HepG2 (cell line): ENCODE data around the gene IKBKE. TPM values are rescaled to one million over a fixed set of nuclear protein-coding genes. Genes with fewer than 3 reads are reported as not detected.

ENCODE experiments used
- ADNP ChIP-seq: sonication (generic); formaldehyde crosslinking; IDR thresholded peaks from 2 replicates; pipeline ENCODE4 v1.4.0; 2020; ENCODE audit warnings: missing genetic modification reagents
- GATAD2A ChIP-seq: IDR thresholded peaks from 2 replicates; pipeline ENCODE4 v1.6.1; 2016
- KLF15 ChIP-seq: sonication (generic); formaldehyde crosslinking; IDR thresholded peaks from 2 replicates; pipeline ENCODE4 v1.8.1; 2023; ENCODE audit warnings: borderline replicate concordance, mild to moderate bottlenecking, inconsistent platforms, missing genetic modification reagents, mixed read lengths
- REST ChIP-seq, 2 experiments: IDR thresholded peaks; 2 replicates each; pipeline ENCODE4 v1.6.1; 2011 to 2012; ENCODE audit warnings: low read length in 2 of 2, borderline replicate concordance in 1 of 2, low read depth in 1 of 2, mild to moderate bottlenecking in 1 of 2, moderate library complexity in 1 of 2
- TAF1 ChIP-seq: sonication (generic); formaldehyde crosslinking; IDR thresholded peaks from 2 replicates; pipeline ENCODE4 v1.4.0; 2020; ENCODE audit warnings: missing genetic modification reagents
- polyA plus RNA-seq, 8 experiments: library from polyadenylated mRNA; depleted of rRNA in 3 of 8; stranded (reverse) in 7 of 8; unstranded in 1 of 8; fragments of >200 nt; fragmentation: Illumina TruSeq in 4 of 8; extraction: Trizol in 4 of 8; gene quantifications; 2 replicates each; pipeline versions ENCODE4 v1.2.1 to v1.2.3, GENCODE V29; 2011 to 2016; ENCODE audit warnings: low read depth in 4 of 8, missing spikeins in 1 of 8, mixed read lengths in 1 of 8; ENCODE audit not compliant: insufficient read depth in 1 of 8
- total RNA-seq, 5 experiments: library from RNA; depleted of rRNA; stranded (reverse); fragments of >200 nt; fragmentation: Illumina TruSeq; extraction: Trizol; gene quantifications; 2 replicates each; pipeline ENCODE4 v1.2.3, GENCODE V29; 2016; ENCODE audit warnings: low read depth in 1 of 5
- TF ChIP-seq, protein P1 (sequence below), 2 experiments: sonication (generic) in 1 of 2; formaldehyde crosslinking in 1 of 2; IDR thresholded peaks; 2 replicates each; pipeline versions ENCODE4 v1.4.0 to v1.6.1; 2016 to 2020; ENCODE audit warnings: borderline replicate concordance in 1 of 2, low read depth in 1 of 2, mild to moderate bottlenecking in 1 of 2, missing genetic modification reagents in 1 of 2
- TF ChIP-seq, protein P2 (sequence below): sonication (generic); formaldehyde crosslinking; IDR thresholded peaks from 2 replicates; pipeline ENCODE4 v1.9.0; 2021; ENCODE audit warnings: missing genetic modification reagents, borderline replicate concordance
- TF ChIP-seq, protein P3 (sequence below): sonication (generic); formaldehyde crosslinking; IDR thresholded peaks from 2 replicates; pipeline ENCODE4 v1.8.0; 2022; ENCODE audit warnings: missing genetic modification reagents, mild to moderate bottlenecking, moderate library complexity, borderline replicate concordance
- TF ChIP-seq, protein P4 (sequence below): sonication (generic); formaldehyde crosslinking; IDR thresholded peaks from 2 replicates; pipeline ENCODE4 v1.5.0; 2020; ENCODE audit warnings: mild to moderate bottlenecking, missing genetic modification reagents
- TF ChIP-seq, protein P5 (sequence below), 2 experiments: sonication (generic) in 1 of 2; formaldehyde crosslinking in 1 of 2; IDR thresholded peaks; 2 replicates each; pipeline versions ENCODE4 v1.4.0 to v1.6.1; 2018 to 2020; ENCODE audit warnings: missing genetic modification reagents in 2 of 2, borderline replicate concordance in 1 of 2, low read depth in 1 of 2, mild to moderate bottlenecking in 1 of 2, missing biosample characterization in 1 of 2

The IKBKE gene
- total and polyA plus RNA-seq, 2 of the 13 experiments (the other 11 are each of a cell fraction or from before 2014, with no cell fraction given) = 4.5 to 5.8 TPM

DNA sequence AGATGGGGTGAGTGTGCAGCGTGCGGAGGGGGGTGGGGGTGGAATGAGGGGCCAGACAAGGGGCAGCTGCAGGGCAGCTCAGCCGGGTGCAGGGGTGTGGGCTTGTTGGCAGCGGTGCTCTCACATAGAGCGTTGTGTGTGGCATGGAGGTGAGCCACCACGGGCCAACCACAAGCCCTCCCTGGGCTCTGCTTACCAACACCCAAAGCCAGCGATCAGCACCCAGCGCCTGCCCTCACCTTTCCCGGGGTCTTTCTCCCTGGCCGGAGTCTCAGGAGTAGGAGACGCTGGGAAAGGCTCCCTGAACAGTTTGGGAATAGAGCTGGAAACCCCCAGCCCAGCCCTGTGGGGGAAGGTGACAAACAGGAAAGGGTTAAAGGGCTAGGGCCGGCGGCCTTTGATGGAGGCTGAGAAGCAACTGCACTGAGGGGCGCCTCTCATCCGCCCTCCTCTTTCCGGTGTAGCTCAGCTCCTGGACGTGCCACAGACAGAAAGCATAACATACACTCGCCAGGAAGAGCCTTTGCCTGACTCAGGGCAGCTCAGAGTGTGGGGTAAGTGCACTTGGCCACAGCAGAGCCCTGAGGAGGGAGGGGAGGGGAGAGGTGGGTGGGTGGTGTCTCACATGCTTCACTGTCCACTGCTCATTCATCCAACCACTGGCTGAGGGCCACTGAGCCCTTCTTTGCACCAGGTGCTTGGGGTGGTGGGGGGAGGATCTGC, 577 bp downstream of the IKBKE start (continued):
- TF ChIP-seq, protein P1, sequence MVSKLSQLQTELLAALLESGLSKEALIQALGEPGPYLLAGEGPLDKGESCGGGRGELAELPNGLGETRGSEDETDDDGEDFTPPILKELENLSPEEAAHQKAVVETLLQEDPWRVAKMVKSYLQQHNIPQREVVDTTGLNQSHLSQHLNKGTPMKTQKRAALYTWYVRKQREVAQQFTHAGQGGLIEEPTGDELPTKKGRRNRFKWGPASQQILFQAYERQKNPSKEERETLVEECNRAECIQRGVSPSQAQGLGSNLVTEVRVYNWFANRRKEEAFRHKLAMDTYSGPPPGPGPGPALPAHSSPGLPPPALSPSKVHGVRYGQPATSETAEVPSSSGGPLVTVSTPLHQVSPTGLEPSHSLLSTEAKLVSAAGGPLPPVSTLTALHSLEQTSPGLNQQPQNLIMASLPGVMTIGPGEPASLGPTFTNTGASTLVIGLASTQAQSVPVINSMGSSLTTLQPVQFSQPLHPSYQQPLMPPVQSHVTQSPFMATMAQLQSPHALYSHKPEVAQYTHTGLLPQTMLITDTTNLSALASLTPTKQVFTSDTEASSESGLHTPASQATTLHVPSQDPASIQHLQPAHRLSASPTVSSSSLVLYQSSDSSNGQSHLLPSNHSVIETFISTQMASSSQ (IDR thresholded peaks at IDR 0.05; ENCODE audit: low read depth) = no peak
- TF ChIP-seq, protein P1 (CRISPR knock-in tag; IDR thresholded peaks at IDR 0.05; ENCODE audit: borderline replicate concordance) = no peak
- TF ChIP-seq GATAD2A (CRISPR knock-in tag) (peak; percentile 39; the same call in 1 of the 2 replicates), ADNP (no peak), TAF1 (CRISPR knock-in tag) (0 out of 2 replicates have a peak, but pooled peaks have one; percentile 1), KLF15 (CRISPR knock-in tag) (no peak), REST (IDR thresholded peaks at IDR 0.05; ENCODE audit: borderline replicate concordance in 1 of 2, low read depth in 1 of 2, low read length in 2 of 2) (no peak)
- TF ChIP-seq, protein P2, sequence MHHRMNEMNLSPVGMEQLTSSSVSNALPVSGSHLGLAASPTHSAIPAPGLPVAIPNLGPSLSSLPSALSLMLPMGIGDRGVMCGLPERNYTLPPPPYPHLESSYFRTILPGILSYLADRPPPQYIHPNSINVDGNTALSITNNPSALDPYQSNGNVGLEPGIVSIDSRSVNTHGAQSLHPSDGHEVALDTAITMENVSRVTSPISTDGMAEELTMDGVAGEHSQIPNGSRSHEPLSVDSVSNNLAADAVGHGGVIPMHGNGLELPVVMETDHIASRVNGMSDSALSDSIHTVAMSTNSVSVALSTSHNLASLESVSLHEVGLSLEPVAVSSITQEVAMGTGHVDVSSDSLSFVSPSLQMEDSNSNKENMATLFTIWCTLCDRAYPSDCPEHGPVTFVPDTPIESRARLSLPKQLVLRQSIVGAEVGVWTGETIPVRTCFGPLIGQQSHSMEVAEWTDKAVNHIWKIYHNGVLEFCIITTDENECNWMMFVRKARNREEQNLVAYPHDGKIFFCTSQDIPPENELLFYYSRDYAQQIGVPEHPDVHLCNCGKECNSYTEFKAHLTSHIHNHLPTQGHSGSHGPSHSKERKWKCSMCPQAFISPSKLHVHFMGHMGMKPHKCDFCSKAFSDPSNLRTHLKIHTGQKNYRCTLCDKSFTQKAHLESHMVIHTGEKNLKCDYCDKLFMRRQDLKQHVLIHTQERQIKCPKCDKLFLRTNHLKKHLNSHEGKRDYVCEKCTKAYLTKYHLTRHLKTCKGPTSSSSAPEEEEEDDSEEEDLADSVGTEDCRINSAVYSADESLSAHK (CRISPR knock-in tag) = no peak
- TF ChIP-seq, protein P3, sequence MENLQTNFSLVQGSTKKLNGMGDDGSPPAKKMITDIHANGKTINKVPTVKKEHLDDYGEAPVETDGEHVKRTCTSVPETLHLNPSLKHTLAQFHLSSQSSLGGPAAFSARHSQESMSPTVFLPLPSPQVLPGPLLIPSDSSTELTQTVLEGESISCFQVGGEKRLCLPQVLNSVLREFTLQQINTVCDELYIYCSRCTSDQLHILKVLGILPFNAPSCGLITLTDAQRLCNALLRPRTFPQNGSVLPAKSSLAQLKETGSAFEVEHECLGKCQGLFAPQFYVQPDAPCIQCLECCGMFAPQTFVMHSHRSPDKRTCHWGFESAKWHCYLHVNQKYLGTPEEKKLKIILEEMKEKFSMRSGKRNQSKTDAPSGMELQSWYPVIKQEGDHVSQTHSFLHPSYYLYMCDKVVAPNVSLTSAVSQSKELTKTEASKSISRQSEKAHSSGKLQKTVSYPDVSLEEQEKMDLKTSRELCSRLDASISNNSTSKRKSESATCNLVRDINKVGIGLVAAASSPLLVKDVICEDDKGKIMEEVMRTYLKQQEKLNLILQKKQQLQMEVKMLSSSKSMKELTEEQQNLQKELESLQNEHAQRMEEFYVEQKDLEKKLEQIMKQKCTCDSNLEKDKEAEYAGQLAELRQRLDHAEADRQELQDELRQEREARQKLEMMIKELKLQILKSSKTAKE = no peak
- TF ChIP-seq, protein P4, sequence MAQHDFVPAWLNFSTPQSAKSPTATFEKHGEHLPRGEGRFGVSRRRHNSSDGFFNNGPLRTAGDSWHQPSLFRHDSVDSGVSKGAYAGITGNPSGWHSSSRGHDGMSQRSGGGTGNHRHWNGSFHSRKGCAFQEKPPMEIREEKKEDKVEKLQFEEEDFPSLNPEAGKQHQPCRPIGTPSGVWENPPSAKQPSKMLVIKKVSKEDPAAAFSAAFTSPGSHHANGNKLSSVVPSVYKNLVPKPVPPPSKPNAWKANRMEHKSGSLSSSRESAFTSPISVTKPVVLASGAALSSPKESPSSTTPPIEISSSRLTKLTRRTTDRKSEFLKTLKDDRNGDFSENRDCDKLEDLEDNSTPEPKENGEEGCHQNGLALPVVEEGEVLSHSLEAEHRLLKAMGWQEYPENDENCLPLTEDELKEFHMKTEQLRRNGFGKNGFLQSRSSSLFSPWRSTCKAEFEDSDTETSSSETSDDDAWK (CRISPR knock-in tag) = no peak
- TF ChIP-seq, protein P5, sequence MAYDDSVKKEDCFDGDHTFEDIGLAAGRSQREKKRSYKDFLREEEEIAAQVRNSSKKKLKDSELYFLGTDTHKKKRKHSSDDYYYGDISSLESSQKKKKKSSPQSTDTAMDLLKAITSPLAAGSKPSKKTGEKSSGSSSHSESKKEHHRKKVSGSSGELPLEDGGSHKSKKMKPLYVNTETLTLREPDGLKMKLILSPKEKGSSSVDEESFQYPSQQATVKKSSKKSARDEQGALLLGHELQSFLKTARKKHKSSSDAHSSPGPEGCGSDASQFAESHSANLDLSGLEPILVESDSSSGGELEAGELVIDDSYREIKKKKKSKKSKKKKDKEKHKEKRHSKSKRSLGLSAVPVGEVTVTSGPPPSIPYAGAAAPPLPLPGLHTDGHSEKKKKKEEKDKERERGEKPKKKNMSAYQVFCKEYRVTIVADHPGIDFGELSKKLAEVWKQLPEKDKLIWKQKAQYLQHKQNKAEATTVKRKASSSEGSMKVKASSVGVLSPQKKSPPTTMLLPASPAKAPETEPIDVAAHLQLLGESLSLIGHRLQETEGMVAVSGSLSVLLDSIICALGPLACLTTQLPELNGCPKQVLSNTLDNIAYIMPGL (CRISPR knock-in tag; IDR thresholded peaks at IDR 0.05; ENCODE audit: borderline replicate concordance in 1 of 2, low read depth in 1 of 2) = no peak
